ENCODE data around the gene GINM1. TPM values are rescaled to one million over a fixed set of nuclear protein-coding genes. Genes with fewer than 3 reads are reported as not detected.

The GINM1 gene
- total and polyA plus RNA-seq, 2 of the 8 experiments (the other 6 are each of a cell fraction or from before 2014, with no cell fraction given) = 5.1 to 21.6 TPM

- no peak overlapping the region for H3K4me3 ChIP-seq (ENCODE audit: extremely low read depth in 1 of 4, insufficient read depth in 2 of 4, low read depth in 3 of 4, low read length in 4 of 4)
- POLR2A ChIA-PET (ENCODE audit: partially characterized antibody) = no interaction called here
- no peak overlapping the region for H3K23ac ChIP-seq (ENCODE audit: insufficient read length)
- DNase-seq (ENCODE audit: low read depth in 1 of 2, low spot score in 2 of 2) (no peak), FAIRE-seq (no peak)
- H2BK12ac ChIP-seq (ENCODE audit: low read depth, low read length) = no peak overlapping the region
- H4K91ac ChIP-seq (replicated peaks; ENCODE audit: insufficient read length, low read length) = no peak overlapping the region
- CTCF ChIA-PET (ENCODE audit: partially characterized antibody) = no interaction called here
- no peak overlapping the region for H2AK5ac ChIP-seq (ENCODE audit: low read depth, low read length)
- H3K79me2 ChIP-seq (ENCODE audit: control insufficient read depth in 1 of 2, insufficient read depth in 2 of 2, low read length in 2 of 2) = peaks cover 13 to 45% of the 10 kb centered on the region in 2 experiments
- peaks cover 7% of the 10 kb centered on the region; the same call in 1 of the 2 replicates for H3K23me2 ChIP-seq (ENCODE audit: low read depth, low read length)
- H3K56ac ChIP-seq (replicated peaks; ENCODE audit: insufficient read length, low read depth, low read length) = no peak overlapping the region
- H3K4ac ChIP-seq (replicated peaks; ENCODE audit: insufficient read length, low read depth, low read length) = no peak overlapping the region
- H3K36me3 ChIP-seq (ENCODE audit: control insufficient read depth in 2 of 4, insufficient read depth in 4 of 4, low read length in 3 of 4) = peaks cover 0 to 32% (median 18%) of the 10 kb centered on the region in 4 experiments; a peak in 7 of 8 replicates
- no peak overlapping the region for H3K14ac ChIP-seq (ENCODE audit: insufficient read length)
- H4K5ac ChIP-seq (ENCODE audit: insufficient read length, low read depth, low read length) = no peak overlapping the region
- no peak overlapping the region for H3K4me2 ChIP-seq (ENCODE audit: insufficient read depth in 1 of 2, low read depth in 2 of 2, low read length in 2 of 2)
- WGBS, 2 experiments (ENCODE audit: extremely low coverage in 1 of 2, insufficient coverage in 1 of 2, insufficient read length in 1 of 2, insufficient replicate concordance in 2 of 2, low coverage in 1 of 2, low lambda C conversion rate in 2 of 2, missing lambda C conversion rate in 1 of 2) = 100% methylated on average over 2 of the region's 2 CpGs; no CpG with 5 or more reads in 1 of the 2 experiments
- H3K4me1 ChIP-seq (replicated peaks in 1 of 4; ENCODE audit: control insufficient read depth in 3 of 4, insufficient read depth in 4 of 4, low read length in 3 of 4) = no peaks in the 10 kb centered on the region; a peak in 1 of 7 replicates
- H3K79me1 ChIP-seq (ENCODE audit: low read depth, low read length) = no peaks in the 10 kb centered on the region; the same call in 1 of the 2 replicates
- H4K20me1 ChIP-seq (replicated peaks in 1 of 2; ENCODE audit: control insufficient read depth in 1 of 2, insufficient read depth in 2 of 2, low read length in 2 of 2) = peaks cover 0 to 2% of the 10 kb centered on the region in 2 experiments
- H2BK5ac ChIP-seq (ENCODE audit: low read depth, low read length) = no peak overlapping the region
- TF ChIP-seq POU5F1 (IDR thresholded peaks at IDR 0.05; ENCODE audit: low read depth, low read length) (no peak), POLR2AphosphoS5 (IDR thresholded peaks at IDR 0.05; ENCODE audit: low read depth, low read length) (no peak), TEAD4 (IDR thresholded peaks at IDR 0.05; ENCODE audit: low read depth, low read length) (no peak), FOSL1 (IDR thresholded peaks at IDR 0.05; ENCODE audit: insufficient read depth, low read depth, low read length) (no peak), EZH2 (IDR thresholded peaks at IDR 0.05; ENCODE audit: low read depth, low read length, severe bottlenecking) (no peak), BRCA1 (IDR thresholded peaks at IDR 0.05; ENCODE audit: low read depth, low read length) (no peak), SRF (IDR thresholded peaks at IDR 0.05; ENCODE audit: low read depth, low read length) (no peak), RBBP5 (IDR thresholded peaks at IDR 0.05; ENCODE audit: borderline replicate concordance, low read depth, low read length) (no peak), NANOG (IDR thresholded peaks at IDR 0.05; ENCODE audit: insufficient read depth, low read depth, low read length, poor library complexity, severe bottlenecking) (no peak)
- TF ChIP-seq, protein P1, sequence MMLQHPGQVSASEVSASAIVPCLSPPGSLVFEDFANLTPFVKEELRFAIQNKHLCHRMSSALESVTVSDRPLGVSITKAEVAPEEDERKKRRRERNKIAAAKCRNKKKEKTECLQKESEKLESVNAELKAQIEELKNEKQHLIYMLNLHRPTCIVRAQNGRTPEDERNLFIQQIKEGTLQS (IDR thresholded peaks at IDR 0.05; ENCODE audit: insufficient read depth, low read depth, low read length) = no peak
- no peak overlapping the region for H3K18ac ChIP-seq (ENCODE audit: extremely low read depth, low read length)
- no peak overlapping the region for H2AFZ ChIP-seq (ENCODE audit: low read length)
- no peaks in the 10 kb centered on the region for H3K27me3 ChIP-seq (replicated peaks in 1 of 4; ENCODE audit: control insufficient read depth in 3 of 4, extremely low read depth in 1 of 4, insufficient read depth in 3 of 4, low read length in 3 of 4)
- H3K9ac ChIP-seq (replicated peaks in 1 of 4; ENCODE audit: extremely low read depth in 1 of 4, low read depth in 3 of 4, low read length in 3 of 4) = no peak overlapping the region
- no peak overlapping the region for H2BK120ac ChIP-seq (replicated peaks; ENCODE audit: low read depth, low read length)
- H4K8ac ChIP-seq (ENCODE audit: extremely low read depth, insufficient read depth, low read length) = no peak overlapping the region
- no peak overlapping the region for H3K27ac ChIP-seq (ENCODE audit: low read depth, low read length)
- no peaks in the 10 kb centered on the region for H3K9me3 ChIP-seq (ENCODE audit: insufficient read depth in 2 of 2, low read depth in 1 of 2, low read length in 1 of 2)
- H2BK15ac ChIP-seq (ENCODE audit: low read length) = no peak overlapping the region
- no peak overlapping the region for H2BK20ac ChIP-seq (ENCODE audit: low read length)
Measured at GRCh38 chr6:149541139-149541538, 25.0 kb upstream of the GINM1 start.

All from H1 (cell line).